ENCODE data around the gene PCNT. TPM values are rescaled to one million over a fixed set of nuclear protein-coding genes. Genes with fewer than 3 reads are reported as not detected.

The PCNT gene
- 10.7 and 14.8 TPM in 2 replicates for total RNA-seq

GRCh38 chr21:46323710-46324389, at the start of gene PCNT, which contains the start of gene C21orf58:
TSS of gene PCNT (plus strand) at chr21:46324156. CDS start at chr21:46324229, 73 bp downstream.
TSS of gene C21orf58 (minus strand) at chr21:46323870. CDS start at chr21:46322738, 1,132 bp downstream.

GRCh38 chr21:46285206-46285661, 38.7 kb upstream of the PCNT start, which contains the start of gene MCM3AP:
TSS of gene MCM3AP (minus strand) at chr21:46285611. CDS start at chr21:46285286, 325 bp downstream.

GRCh38 chr21:46285761-46286647, 38.0 kb upstream of the PCNT start, which contains the start of gene YBEY:
TSS of gene YBEY (plus strand) at chr21:46286342. CDS start at chr21:46286914, 572 bp downstream.

GRCh38 chr21:46458315-46459023, 134.5 kb downstream of the PCNT start, which contains the start of gene DIP2A:
TSS of gene DIP2A (plus strand) at chr21:46458891. CDS start at chr21:46459132, 241 bp downstream.

Other genes with a start within 250 kb of the PCNT start
- 3,138 and 3,212 TPM in 2 replicates for gene COL6A2, start 226.0 kb upstream of the PCNT start, total RNA-seq
- gene FTCD, start 168.6 kb upstream of the PCNT start, total RNA-seq = 1.4 TPM in 1 of 2 replicates, not detected in the other
- gene SPATC1L, start 139.7 kb upstream of the PCNT start, total RNA-seq = 2.6 and 29.8 TPM in 2 replicates
- gene LSS, start 95.4 kb upstream of the PCNT start, total RNA-seq = 101 and 129 TPM in 2 replicates
- 35.5 and 63.3 TPM in 2 replicates for gene MCM3AP, start 38.5 kb upstream of the PCNT start, total RNA-seq
- 30.0 and 32.7 TPM in 2 replicates for gene YBEY, start 37.8 kb upstream of the PCNT start, total RNA-seq
- 1.8 and 1.9 TPM in 2 replicates for gene C21orf58, start 286 bp upstream of the PCNT start, total RNA-seq
- 8.9 and 15.3 TPM in 2 replicates for gene DIP2A, start 134.7 kb downstream of the PCNT start, total RNA-seq

Measured in pericardium fibroblast (primary cell).